ENCODE results near the gene PHACTR3. TPM values are rescaled to one million over a fixed set of nuclear protein-coding genes. Genes with fewer than 3 reads are reported as not detected.

Gene PHACTR3
- total RNA-seq, 1 donor from 2014 or later = not detected

GRCh38 chr20:59566631-59567524, 37.5 kb upstream of the PHACTR3 start:
- no peaks in the 10 kb centered on the region for H3K9me3 Mint-ChIP-seq (ENCODE audit: low read depth)
- peaks cover under 1% of the 10 kb centered on the region for H3K4me1 Mint-ChIP-seq (ENCODE audit: low read depth)
- TF ChIP-seq CTCF (IDR thresholded peaks at IDR 0.05) = no peak
- no peak for DNase-seq (ENCODE audit: low spot score)
- H3K27me3 Mint-ChIP-seq (ENCODE audit: low read depth) = peaks cover 38% of the 10 kb centered on the region
- H3K36me3 Mint-ChIP-seq (ENCODE audit: low read depth) = no peaks in the 10 kb centered on the region
- no peak overlapping the region for H3K4me3 Mint-ChIP-seq (ENCODE audit: unreplicated experiment)
- H3K27ac Mint-ChIP-seq (ENCODE audit: unreplicated experiment) = no peak overlapping the region

DNA sequence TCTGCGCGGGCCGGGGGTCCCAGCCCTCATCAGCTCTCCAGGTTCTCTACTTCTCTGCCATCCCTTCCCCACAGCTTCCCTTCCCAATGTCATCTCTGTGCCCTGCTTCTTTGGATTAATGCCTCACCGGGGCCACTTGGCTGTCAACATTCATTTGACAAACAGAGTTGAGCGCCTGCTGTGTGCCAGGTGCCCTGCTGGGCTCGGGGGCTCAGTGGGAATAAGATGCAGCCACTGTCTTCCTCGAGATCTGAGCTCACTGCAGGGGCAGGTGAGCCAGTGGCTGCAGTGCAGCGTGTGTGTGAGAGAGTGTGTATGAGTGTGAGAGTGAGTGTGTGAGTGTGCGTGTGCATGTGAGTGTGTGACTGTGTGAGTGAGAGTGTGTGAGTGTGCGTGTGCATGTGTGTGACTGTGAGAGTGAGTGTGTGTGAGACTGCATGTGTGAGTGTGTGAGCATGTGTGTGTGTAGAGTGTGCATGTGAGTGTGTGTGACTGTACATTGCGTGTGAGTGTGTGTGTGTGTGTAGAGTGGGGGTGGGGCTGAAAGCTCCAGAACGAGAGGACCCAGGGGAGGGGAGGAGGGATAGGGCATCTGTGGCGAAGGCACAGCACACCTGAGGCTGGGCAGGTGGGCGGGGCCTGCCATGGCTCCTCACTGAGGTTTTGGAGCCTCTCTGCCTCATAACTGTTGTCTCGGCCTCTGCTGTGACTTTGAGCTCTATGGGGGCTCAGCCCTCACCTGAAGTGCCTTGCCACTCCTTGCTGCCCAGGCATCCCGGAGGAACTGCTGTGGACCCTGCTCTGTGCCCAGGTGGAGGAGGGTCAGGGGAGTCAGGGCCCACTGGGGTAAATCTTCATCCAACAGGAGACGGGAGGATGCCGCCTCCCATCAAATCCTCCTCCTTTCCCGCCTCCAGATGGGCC, 36.5 kb upstream of the PHACTR3 start:
- Mint-ChIP-seq H3K4me1 (ENCODE audit: low read depth) (peaks cover 3% of the 10 kb centered on the region), H3K4me3 (ENCODE audit: unreplicated experiment) (no peak overlapping the region), H3K36me3 (ENCODE audit: low read depth) (no peaks in the 10 kb centered on the region), H3K27ac (ENCODE audit: unreplicated experiment) (no peak overlapping the region), H3K9me3 (ENCODE audit: low read depth) (no peaks in the 10 kb centered on the region), H3K27me3 (ENCODE audit: low read depth) (peaks cover 38% of the 10 kb centered on the region)
- DNase-seq (ENCODE audit: low spot score) = no peak
- TF ChIP-seq CTCF (IDR thresholded peaks at IDR 0.05) = no peak

DNA sequence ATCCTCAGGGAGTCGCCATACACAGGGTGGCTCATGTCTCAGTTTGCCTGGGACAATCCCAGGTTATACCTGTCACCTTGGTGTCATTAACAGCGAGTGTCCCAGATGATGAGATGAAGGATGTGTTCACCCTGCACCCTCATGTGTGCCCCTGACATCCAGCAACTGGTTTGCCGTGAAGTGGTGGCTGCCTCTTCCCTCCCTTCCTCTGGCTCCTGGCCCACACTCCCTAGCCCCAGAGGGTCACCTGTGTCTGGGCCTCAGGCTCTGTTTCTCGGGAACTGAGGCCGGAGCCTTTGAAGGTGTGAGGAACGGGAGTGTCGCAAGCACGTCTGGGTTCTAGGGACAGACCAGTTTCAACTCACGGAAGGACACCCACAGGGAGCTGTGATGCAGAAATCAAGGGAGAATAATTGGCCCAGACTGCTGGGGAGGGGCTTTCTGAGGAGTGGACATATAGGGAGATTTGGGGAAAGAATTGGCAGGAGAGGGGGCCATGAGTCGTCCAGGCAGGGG, 35.8 kb upstream of the PHACTR3 start:
- no peak for TF ChIP-seq CTCF (IDR thresholded peaks at IDR 0.05)
- H3K4me1 Mint-ChIP-seq (ENCODE audit: low read depth) = peaks cover 3% of the 10 kb centered on the region
- H3K27me3 Mint-ChIP-seq (ENCODE audit: low read depth) = peaks cover 33% of the 10 kb centered on the region
- no peaks in the 10 kb centered on the region for H3K9me3 Mint-ChIP-seq (ENCODE audit: low read depth)
- H3K4me3 Mint-ChIP-seq (ENCODE audit: unreplicated experiment) = no peak overlapping the region
- H3K27ac Mint-ChIP-seq (ENCODE audit: unreplicated experiment) = no peak overlapping the region
- H3K36me3 Mint-ChIP-seq (ENCODE audit: low read depth) = no peaks in the 10 kb centered on the region
- DNase-seq (ENCODE audit: low spot score) = no peak

- no peak for DNase-seq (ENCODE audit: low spot score)
- H3K4me3 Mint-ChIP-seq (ENCODE audit: unreplicated experiment) = no peak overlapping the region
- no peak for TF ChIP-seq CTCF (IDR thresholded peaks at IDR 0.05)
- no peaks in the 10 kb centered on the region for H3K9me3 Mint-ChIP-seq (ENCODE audit: low read depth)
- H3K27ac Mint-ChIP-seq (ENCODE audit: unreplicated experiment) = no peak overlapping the region
- H3K36me3 Mint-ChIP-seq (ENCODE audit: low read depth) = no peaks in the 10 kb centered on the region
- H3K27me3 Mint-ChIP-seq (ENCODE audit: low read depth) = peaks cover 32% of the 10 kb centered on the region
- peaks cover 3% of the 10 kb centered on the region for H3K4me1 Mint-ChIP-seq (ENCODE audit: low read depth)
These were observed 35.0 kb upstream of the PHACTR3 start for GRCh38 chr20:59569305-59569704.

GRCh38 chr20:59571151-59571550, 33.2 kb upstream of the PHACTR3 start:
- no peak overlapping the region for H3K27ac Mint-ChIP-seq (ENCODE audit: unreplicated experiment)
- no peaks in the 10 kb centered on the region for H3K36me3 Mint-ChIP-seq (ENCODE audit: low read depth)
- H3K4me3 Mint-ChIP-seq (ENCODE audit: unreplicated experiment) = peak overlapping the region; percentile 68
- no peaks in the 10 kb centered on the region for H3K9me3 Mint-ChIP-seq (ENCODE audit: low read depth)
- no peak for TF ChIP-seq CTCF (IDR thresholded peaks at IDR 0.05)
- no peak for DNase-seq (ENCODE audit: low spot score)
- H3K4me1 Mint-ChIP-seq (ENCODE audit: low read depth) = peaks cover 3% of the 10 kb centered on the region
- peaks cover 43% of the 10 kb centered on the region for H3K27me3 Mint-ChIP-seq (ENCODE audit: low read depth)
